ENCODE results near the gene GABARAPL1.
A peak's percentile ranks its signal among the peaks of the same experiment; 100 is the strongest.

Gene GABARAPL1

DNA sequence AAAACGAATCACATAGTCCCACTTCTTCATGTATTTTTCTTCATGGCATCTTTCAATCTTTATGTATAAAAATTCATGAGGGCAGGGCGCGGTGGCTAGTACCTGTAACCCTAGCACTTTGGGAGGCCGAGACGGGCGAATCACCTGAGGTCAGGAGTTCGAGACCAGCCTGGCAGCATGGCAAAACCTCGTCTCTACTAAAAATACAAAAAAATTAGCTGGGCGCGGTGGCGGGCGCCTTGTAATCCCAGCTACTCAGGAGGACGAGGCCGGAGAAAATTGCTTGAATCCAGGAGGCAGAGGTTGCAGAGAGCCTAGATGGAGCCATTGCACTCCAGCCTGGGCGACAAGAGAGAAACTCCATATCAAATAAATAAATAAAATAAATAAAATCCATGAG, 2.5 kb upstream of the GABARAPL1 start:
- Histone ChIP-seq H2AFZ (ENCODE audit: low read length) (no peak overlapping the region), H3K9me2 (replicated peaks; ENCODE audit: low read depth, low read length) (no peaks in the 10 kb centered on the region), H3K4me2 (ENCODE audit: low read depth, low read length, poor library complexity, severe bottlenecking) (no peak overlapping the region), H3F3A (ENCODE audit: low read depth) (no peaks in the 10 kb centered on the region), H3K4me3 (ENCODE audit: low read length, poor library complexity, severe bottlenecking) (no peak overlapping the region), H3K79me2 (ENCODE audit: insufficient read depth, low read length) (peaks cover 11% of the 10 kb centered on the region), H3K27me3 (ENCODE audit: insufficient read depth, low read length, poor library complexity, severe bottlenecking) (no peaks in the 10 kb centered on the region), H3K9me3 (ENCODE audit: insufficient read depth, low read depth, low read length) (no peaks in the 10 kb centered on the region), H4K20me1 (ENCODE audit: insufficient read depth, low read length, poor library complexity, severe bottlenecking) (no peaks in the 10 kb centered on the region), H3K4me1 (ENCODE audit: insufficient read depth, low read length, poor library complexity, severe bottlenecking) (peaks cover 11% of the 10 kb centered on the region), H3K36me3 (ENCODE audit: insufficient read depth, low read length) (no peaks in the 10 kb centered on the region), H3K9ac (ENCODE audit: low read depth, low read length, poor library complexity, severe bottlenecking) (no peak overlapping the region)
- no peak for TF ChIP-seq EZH2phosphoT487 (IDR thresholded peaks at IDR 0.05; ENCODE audit: borderline replicate concordance)
- TF ChIP-seq, protein P1, sequence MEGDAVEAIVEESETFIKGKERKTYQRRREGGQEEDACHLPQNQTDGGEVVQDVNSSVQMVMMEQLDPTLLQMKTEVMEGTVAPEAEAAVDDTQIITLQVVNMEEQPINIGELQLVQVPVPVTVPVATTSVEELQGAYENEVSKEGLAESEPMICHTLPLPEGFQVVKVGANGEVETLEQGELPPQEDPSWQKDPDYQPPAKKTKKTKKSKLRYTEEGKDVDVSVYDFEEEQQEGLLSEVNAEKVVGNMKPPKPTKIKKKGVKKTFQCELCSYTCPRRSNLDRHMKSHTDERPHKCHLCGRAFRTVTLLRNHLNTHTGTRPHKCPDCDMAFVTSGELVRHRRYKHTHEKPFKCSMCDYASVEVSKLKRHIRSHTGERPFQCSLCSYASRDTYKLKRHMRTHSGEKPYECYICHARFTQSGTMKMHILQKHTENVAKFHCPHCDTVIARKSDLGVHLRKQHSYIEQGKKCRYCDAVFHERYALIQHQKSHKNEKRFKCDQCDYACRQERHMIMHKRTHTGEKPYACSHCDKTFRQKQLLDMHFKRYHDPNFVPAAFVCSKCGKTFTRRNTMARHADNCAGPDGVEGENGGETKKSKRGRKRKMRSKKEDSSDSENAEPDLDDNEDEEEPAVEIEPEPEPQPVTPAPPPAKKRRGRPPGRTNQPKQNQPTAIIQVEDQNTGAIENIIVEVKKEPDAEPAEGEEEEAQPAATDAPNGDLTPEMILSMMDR (conservative IDR thresholded peaks at IDR 0.05; ENCODE audit: low read length): no peak

DNA sequence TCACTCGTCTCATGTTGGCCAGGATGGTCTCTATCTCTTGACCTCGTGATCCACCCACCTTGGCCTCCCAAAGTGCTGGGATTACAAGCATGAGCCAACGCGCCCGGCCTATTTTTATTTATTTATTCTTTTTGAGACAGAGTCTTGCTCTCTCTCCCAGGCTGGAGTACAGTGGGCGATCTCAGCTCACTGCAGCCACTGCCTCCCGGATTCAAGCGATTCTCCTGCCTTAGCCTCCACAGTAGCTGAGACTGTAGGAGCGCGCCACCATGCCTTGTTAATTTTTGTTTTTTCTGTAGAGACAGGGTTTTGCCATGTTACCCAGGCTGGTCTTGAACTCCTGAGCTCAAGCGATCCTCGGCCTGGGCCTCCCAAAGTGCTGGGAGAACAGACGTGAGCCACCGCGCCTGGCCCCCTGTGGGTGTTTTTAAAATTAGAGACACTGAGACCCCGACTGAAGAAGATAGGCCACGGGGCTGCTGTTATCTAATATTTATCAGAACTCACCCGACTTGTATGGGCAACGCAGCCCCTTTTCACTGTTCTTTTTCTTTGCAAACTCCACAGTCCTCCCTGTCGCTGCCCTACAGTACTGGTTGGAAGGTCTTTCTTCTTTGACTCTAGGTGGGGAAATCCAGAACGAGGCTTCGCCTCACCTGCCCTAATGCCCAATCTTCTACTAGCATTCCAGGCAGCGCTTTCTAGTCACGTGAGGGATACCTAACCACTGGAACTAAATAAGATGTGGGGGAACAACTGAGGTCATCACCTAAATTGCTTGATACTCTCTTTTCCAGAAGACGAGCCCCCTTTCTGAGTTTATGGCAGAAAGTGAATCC, 1.4 kb upstream of the GABARAPL1 start:
- no peaks in the 10 kb centered on the region for H3K27me3 ChIP-seq (ENCODE audit: insufficient read depth, low read length, poor library complexity, severe bottlenecking)
- no peaks in the 10 kb centered on the region for H3K9me3 ChIP-seq (ENCODE audit: insufficient read depth, low read depth, low read length)
- H3K9me2 ChIP-seq (replicated peaks; ENCODE audit: low read depth, low read length): no peaks in the 10 kb centered on the region
- no peak for TF ChIP-seq EZH2phosphoT487 (IDR thresholded peaks at IDR 0.05; ENCODE audit: borderline replicate concordance)
- TF ChIP-seq, protein P1 (conservative IDR thresholded peaks at IDR 0.05; ENCODE audit: low read length): no peak
- no peaks in the 10 kb centered on the region for H3K36me3 ChIP-seq (ENCODE audit: insufficient read depth, low read length)
- peaks cover 22% of the 10 kb centered on the region for H3K79me2 ChIP-seq (ENCODE audit: insufficient read depth, low read length)
- no peak overlapping the region for H3K9ac ChIP-seq (ENCODE audit: low read depth, low read length, poor library complexity, severe bottlenecking)
- no peaks in the 10 kb centered on the region for H3F3A ChIP-seq (ENCODE audit: low read depth)
- H3K4me3 ChIP-seq (ENCODE audit: low read length, poor library complexity, severe bottlenecking): no peak overlapping the region
- H3K4me2 ChIP-seq (ENCODE audit: low read depth, low read length, poor library complexity, severe bottlenecking): no peak overlapping the region
- H3K4me1 ChIP-seq (ENCODE audit: insufficient read depth, low read length, poor library complexity, severe bottlenecking): peaks cover 15% of the 10 kb centered on the region
- no peaks in the 10 kb centered on the region for H4K20me1 ChIP-seq (ENCODE audit: insufficient read depth, low read length, poor library complexity, severe bottlenecking)
- H2AFZ ChIP-seq (ENCODE audit: low read length): no peak overlapping the region

DNA sequence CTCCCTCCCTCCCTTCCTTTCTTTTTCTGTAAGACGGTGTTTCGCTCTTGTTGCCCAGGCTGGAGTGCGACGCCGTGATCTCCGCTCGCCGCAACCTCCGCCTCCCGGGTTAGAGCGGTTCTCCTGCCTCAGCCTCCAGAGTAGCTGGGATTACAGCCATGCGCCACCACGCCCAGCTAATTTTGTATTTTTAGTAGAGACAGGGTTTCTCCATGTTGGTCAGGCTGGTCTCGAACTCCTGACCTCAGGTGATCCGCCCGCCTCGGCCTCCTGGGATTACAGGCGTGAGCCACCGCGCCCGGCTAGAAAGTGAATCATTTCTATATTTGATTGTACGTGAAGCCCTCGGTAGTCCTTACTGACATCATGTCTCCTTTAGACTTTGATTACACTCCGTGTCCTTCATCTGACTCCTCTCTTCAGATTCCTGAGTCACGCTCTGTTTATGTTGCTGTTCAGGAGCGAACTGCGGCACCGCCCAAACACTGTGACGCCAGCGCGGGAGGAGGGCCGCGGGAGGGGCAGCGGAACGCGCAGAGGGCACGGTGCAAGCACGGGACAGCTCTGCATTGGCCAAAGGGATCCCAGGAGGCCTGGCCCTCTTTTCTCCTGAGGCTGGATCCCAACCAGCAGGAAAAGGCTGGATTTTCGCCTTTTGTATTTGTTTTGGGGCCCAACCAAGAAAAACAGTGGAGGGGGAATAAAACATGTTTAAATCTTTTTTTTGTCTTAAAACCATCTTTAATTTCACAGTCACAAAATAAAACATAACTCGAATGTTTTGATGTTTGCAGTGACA, 538 bp upstream of the GABARAPL1 start:
- no peaks in the 10 kb centered on the region for H3F3A ChIP-seq (ENCODE audit: low read depth)
- H4K20me1 ChIP-seq (ENCODE audit: insufficient read depth, low read length, poor library complexity, severe bottlenecking): no peaks in the 10 kb centered on the region
- H3K9ac ChIP-seq (ENCODE audit: low read depth, low read length, poor library complexity, severe bottlenecking): peak overlapping the region; percentile 64
- no peak for TF ChIP-seq EZH2phosphoT487 (IDR thresholded peaks at IDR 0.05; ENCODE audit: borderline replicate concordance)
- TF ChIP-seq, protein P1 (conservative IDR thresholded peaks at IDR 0.05; ENCODE audit: low read length): no peak
- no peaks in the 10 kb centered on the region for H3K9me3 ChIP-seq (ENCODE audit: insufficient read depth, low read depth, low read length)
- peak overlapping the region; percentile 76 for H3K4me3 ChIP-seq (ENCODE audit: low read length, poor library complexity, severe bottlenecking)
- no peaks in the 10 kb centered on the region for H3K9me2 ChIP-seq (replicated peaks; ENCODE audit: low read depth, low read length)
- H3K4me2 ChIP-seq (ENCODE audit: low read depth, low read length, poor library complexity, severe bottlenecking): peak overlapping the region; percentile 71
- H3K36me3 ChIP-seq (ENCODE audit: insufficient read depth, low read length): no peaks in the 10 kb centered on the region
- peaks cover 15% of the 10 kb centered on the region for H3K4me1 ChIP-seq (ENCODE audit: insufficient read depth, low read length, poor library complexity, severe bottlenecking)
- no peaks in the 10 kb centered on the region for H3K27me3 ChIP-seq (ENCODE audit: insufficient read depth, low read length, poor library complexity, severe bottlenecking)
- peaks cover 23% of the 10 kb centered on the region for H3K79me2 ChIP-seq (ENCODE audit: insufficient read depth, low read length)
- peak overlapping the region; percentile 93 for H2AFZ ChIP-seq (ENCODE audit: low read length)

All from Loucy (cell line).